HG03095 (cell line): ENCODE measurements around the gene MMADHC.
"Not testable (repeated sequence)": the region's sequence is repeated elsewhere in the genome, so short reads cannot be mapped to it uniquely, and the experiment has no call there.

Experiments
- ATAC-seq: cut with Tn5 transposase; IDR thresholded peaks from one replicate; pipeline ENCODE4 v1.9.1; 2021; ENCODE audit warnings: moderate library complexity; ENCODE audit not compliant: unreplicated experiment

Gene MMADHC

GRCh38 chr2:149595056-149595963 is 7.7 kb upstream of the MMADHC start:
- ATAC-seq: no peak

DNA sequence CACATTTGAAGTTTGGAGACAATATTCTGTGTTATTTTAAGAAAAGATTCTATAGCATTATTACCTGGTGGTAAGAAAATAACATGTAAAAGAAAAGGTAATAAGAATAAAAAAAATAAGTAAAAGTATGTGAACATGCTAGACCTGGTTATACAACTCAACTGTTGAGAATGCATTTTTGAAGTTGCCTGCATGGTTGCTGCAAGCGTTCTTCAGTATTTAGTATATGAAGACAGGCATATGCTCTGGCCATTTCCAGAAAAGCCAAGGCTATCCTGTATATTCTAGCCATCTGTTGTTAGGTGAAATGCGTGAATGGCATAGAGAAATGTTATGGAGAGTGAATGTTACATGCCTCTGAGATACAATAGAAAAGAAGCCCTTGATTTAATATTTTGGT is 6.8 kb upstream of the MMADHC start:
- no peak for ATAC-seq

DNA sequence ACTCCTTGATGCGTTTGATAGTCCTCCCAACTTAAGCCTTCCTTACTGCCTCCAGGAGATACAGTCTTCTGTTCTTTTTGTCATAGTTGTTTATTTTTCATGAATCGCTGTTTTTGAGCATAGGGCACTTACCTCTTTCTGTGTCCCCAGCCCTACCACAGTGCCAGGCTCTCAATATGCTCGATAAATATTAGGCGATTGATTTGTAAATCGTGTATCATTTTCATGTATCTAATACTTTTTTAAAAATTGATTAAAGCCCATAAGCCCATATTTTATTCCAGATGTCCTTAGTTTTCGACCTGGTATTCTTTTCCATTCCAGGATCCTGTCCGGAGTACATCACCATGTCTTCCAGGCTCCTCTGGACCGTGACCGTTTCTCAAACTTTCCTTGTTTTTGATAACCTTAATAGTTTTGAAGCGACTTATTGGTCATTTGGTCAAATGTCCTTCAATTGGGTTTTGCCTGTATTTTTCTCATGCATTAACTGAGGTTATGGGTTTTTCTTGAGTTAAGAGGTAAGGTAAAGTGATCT is 444 bp upstream of the MMADHC start:
- ATAC-seq: no peak

GRCh38 chr2:149586898-149587219 is 716 bp downstream of the MMADHC start:
- ATAC-seq: no peak

- no peak for ATAC-seq
Observed at GRCh38 chr2:149586063-149586462, 1.5 kb downstream of the MMADHC start.

DNA sequence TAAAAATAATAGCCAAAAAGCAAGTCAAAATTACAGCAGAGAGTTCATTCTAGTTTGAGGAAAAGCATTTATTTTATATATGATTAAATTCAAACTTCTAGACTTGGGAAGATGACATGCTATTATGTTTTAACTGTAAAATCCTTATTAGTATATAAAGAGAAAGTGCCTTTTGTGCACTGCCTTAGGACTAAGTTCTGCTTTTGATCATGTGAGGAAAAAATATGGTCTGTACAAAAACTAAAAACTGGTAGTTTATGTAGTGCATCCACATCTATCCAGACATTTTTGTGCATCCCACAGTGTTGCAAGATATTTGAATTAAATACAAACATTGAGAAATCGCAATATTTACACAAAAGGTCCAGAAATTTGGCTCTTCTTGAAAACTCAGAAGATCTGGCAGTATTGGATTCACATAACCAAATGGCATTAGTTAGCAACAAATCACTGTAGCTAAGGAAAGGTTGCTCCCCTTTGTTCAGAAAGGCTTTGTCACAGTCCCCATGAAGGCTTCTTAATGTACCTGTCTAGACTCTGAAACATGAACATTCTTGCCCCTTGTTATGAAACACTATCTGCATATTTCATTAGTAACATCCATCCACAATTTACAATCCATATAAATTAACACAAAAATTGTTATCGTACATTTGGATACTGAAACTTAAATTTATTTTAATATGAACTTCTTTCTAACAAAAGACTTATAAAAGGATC is 2.2 kb downstream of the MMADHC start:
- ATAC-seq: no peak

GRCh38 chr2:149579972-149580882 is 7.3 kb downstream of the MMADHC start:
- no peak for ATAC-seq

GRCh38 chr2:149577269-149577668 is 10.3 kb downstream of the MMADHC start:
- no peak for ATAC-seq

GRCh38 chr2:149575752-149576151 is 11.8 kb downstream of the MMADHC start:
- no peak for ATAC-seq

GRCh38 chr2:149575277-149575676 is 12.3 kb downstream of the MMADHC start:
- ATAC-seq: no peak

DNA sequence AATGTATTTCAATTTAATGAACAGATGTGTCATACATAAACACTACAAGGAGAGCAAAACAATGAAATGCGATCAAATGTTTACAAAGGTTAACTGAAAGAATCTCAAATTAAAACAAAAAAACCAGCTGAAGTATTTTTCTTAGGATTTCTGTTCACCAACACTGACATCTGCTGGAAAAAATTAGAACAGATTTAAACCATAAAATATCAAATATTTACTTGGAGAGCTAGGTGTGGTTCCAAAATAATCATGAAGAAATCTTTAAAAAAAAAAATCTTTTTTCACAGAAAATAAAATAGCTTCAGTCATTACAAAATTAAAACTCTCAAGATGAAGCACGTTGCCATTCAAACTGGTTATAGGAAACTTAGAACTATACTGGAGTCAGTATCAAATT is 13.8 kb downstream of the MMADHC start:
- ATAC-seq: no peak

- no peak for ATAC-seq
Observed at GRCh38 chr2:149572102-149572953, 15.2 kb downstream of the MMADHC start.

DNA sequence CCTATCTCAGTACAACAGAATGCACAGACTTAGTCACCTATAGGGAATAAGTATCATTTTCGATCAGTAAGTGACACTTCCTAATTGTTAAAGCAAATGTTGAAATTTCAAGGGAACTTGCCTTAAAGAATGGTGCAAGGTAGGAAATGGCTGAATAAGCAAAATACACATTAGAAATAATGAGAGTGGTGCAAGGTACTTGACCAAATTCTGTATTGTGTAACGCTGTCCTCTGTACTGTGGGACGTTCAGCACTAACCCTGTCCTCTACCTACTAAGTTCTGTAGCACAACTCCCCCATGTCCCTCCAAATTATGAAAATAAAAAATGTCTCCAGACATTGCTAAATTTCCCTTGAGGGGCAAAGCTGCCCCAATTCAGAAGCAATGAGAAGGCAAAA is 19.4 kb downstream of the MMADHC start:
- ATAC-seq: no peak

GRCh38 chr2:149566652-149567051 is 20.9 kb downstream of the MMADHC start:
- ATAC-seq: no peak

- not testable (repeated sequence) for ATAC-seq
Observed at GRCh38 chr2:149565625-149566024, 21.9 kb downstream of the MMADHC start.

DNA sequence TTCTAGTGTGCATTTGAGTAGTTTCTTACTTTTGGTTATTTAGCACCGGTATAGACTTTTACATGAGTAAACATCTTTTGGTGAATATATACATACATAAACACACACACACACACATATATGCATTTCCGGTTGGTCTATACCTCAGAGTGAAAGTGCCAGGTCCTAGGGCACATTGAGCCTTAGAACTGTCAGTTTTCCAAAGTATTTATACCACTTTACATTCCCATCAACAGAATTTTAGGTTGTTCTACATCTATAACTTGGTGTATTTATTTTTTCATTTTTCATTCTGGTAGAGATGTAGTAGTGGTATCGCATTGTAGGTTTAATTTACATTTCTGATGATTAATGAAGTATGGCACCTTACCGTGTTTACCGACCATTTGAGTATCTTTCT is 22.6 kb downstream of the MMADHC start:
- ATAC-seq: no peak

DNA sequence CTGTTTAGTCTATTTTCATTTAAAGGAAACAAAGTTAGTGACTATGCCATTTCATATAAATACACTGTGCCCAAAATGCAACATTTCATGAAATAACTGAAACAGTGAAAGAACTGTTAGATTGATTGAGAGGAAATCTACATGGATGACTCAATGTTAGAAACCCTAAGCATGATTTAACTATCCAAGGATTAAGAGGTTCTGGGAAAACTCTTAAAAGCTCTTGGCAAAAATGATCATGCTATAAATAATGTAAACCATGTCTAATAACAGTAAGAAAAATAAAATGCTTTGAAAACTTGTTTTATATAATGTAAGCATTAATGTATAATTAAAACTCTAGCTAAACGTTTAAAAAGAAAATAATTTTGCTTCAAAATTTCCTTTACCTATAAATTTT is 23.5 kb downstream of the MMADHC start:
- no peak for ATAC-seq

GRCh38 chr2:149562324-149562723 is 25.3 kb downstream of the MMADHC start:
- peak; percentile 80 for ATAC-seq

DNA sequence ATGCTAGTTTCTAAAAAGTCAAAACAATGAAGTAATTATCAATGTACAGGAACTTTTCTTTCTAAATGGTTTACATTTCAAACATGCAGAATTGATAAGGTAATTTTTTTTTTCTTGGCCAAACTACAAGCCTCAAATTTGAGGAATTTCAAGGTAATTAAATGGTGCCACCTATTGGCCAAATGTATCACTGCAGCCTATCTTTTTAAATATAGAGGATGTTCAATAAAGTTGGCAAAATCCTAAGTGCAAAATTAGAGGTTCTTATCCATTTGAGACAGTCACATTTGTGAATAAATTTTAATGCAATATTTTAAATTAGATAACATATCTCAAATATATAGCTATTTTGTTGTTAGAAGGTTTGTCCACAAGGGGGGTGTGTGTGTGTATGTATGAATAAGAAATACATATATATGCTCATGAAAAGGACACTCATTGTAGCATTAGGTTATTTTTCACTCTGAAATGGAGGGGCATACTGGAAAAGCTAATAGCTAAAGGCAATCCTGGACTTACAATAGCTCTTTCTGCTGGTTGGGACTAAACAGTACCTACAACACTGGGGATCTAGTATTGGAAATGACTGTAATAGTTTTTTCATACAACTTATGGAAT is 26.2 kb downstream of the MMADHC start:
- ATAC-seq: no peak
